Inflammatory macrophage (primary cell): ENCODE data around the gene DNAJC13.

ENCODE experiments used
- DNase-seq, 2 donors: peaks; one replicate each; pipeline ENCODE4 v3.0.0-alpha.2; 2020 to 2022

DNAJC13 gene

DNA sequence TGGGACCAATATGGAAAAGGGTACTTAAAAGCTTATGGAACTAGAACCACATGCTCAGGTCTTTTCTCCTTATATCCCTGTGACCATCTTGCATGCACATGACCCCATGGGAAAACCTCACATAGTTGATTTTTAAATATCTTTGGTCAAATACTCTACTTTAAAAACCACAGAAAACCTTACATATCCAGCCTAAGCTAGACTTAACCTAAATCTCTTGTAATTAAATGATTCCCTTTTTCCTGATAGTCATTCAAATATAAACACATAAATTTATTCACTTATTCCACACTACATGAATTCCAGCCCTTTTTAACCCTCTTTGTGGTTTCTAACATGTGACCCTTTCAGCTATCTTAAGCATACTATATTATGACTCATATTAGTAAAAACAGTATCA, 46.8 kb downstream of the DNAJC13 start:
- no peak for DNase-seq

DNA sequence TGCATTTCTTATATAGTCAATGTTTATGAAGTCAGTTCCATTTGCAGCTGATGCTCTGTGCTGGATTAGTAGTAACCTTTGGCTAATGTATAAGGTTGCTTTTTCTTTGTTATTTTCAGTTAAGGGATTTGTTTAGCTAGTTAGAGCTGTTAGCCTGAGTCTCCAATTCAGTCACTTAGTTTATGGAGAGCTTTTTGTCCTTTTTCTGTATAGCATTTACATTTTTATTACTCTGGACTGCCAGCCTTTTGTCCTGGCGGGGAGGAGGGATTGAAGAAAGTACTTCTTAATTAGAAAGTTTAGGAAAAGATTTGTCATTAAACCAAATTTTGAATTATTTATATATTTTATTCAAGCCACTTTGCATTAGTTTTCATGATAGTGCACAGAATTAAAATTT, 52.0 kb downstream of the DNAJC13 start:
- DNase-seq = no peak

DNA sequence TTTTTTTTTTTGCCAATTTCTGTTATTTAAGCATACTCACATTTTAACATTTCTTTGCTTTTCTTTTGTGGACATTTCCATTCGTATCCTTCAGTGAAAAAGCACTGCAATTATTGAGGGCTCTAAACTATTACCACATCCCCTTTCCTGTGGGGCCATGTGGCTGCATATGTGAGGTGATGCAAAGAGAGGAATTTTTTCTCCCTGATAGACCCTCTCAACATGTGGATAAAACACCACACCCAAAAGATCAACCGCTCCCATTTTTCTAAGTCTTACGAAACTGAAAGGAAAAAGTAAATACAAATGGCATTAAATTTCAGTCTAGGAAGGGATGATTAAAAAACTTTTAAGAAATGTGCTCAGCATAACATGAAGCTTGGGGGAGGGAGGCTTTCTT, 68.8 kb downstream of the DNAJC13 start:
- no peak for DNase-seq

DNA sequence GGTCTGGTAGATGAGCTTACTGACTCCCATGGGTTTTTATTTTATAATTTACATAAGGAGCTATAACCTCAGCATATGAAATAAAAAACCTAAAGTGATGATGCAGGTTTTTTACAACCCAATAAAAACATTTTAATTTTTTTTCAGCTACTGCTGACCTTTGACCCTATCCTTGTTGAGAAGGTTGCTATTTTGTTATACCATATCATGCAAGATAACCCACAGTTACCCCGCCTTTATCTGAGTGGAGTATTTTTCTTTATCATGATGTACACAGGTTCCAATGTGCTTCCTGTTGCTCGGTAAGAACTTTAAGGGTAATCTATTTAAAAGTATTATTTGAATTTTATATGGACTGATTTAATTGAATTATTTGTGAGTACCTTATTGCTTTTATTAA, 70.8 kb downstream of the DNAJC13 start:
- DNase-seq = no peak

DNA sequence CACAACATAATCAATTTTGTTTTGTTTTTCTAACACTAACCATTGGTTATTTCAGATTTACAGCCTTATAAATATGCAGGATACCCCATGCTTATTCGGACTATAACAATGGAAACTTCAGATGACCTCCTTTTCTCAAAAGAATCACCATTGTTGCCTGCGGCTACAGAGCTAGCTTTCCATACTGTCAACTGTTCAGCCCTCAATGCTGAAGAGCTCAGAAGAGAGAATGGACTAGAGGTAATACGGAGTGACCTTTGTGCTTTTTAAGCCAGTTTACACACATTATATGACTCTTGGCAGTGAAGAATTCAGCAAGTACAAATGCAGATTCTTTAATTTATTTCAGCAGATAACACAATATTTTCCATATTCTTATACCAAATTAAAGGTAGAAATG, 81.8 kb downstream of the DNAJC13 start:
- DNase-seq = no peak

DNA sequence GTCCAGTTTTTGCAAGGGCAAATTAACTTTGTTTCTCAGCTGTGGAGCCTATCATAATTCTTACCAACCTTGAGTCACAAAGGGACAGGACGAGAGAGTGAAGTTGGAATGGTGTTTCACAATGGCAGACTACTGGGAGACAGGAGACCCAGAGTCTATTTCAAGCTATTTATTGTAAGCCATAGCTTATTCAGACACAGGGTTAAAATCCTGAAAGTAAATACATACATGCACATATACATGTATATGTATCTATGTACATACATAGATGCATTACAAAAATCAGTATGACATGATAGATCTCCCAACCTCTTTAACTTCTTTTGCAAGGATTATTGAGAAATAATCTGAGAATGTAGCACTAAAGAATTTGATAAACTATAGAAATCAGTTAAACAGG, 86.3 kb downstream of the DNAJC13 start:
- no peak for DNase-seq

DNA sequence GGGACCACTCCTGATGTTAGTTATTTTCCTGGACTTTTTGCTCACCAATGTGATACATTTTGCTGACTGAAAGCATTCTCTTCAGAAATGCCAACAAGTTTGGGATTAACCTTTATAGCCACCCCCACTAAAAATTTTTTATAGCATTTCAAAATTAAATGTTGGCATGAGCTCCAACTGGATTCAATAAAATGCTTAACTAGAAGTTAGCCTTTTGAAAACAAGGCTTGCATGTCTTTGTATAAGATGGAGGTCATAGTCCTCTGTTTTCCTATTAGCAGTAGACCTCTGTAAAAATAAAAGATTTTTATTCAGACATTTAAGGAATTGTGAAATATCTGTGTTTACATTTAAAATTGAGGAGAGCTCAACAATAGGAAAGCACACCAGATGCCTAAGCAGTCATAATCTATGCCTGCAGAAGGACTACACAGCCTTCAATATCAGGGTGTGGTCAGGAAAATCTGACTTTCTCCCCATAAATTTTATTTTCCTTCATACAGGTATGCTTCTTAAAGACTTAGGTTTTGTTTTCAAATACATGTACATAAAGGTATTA, 87.2 kb downstream of the DNAJC13 start:
- no peak for DNase-seq

DNA sequence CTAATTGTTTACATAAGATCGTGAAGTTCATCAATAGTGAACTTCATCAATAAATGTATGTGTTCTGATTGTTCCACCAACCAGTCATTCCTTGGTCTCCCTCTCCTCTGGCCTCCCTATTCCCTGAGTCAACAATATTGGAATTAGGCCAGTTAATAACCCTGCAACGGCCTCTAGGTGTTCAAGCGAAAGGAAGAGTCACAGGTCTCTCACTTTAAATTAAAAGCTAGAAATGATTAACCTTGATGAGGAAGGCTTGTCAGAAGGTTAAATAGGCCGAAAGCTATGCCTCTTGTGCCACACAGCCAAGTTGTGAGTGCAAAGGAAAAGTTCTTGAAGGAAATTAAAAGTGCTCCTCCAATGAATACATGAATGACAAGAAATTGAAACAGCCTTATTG, 90.4 kb downstream of the DNAJC13 start:
- no peak for DNase-seq

DNA sequence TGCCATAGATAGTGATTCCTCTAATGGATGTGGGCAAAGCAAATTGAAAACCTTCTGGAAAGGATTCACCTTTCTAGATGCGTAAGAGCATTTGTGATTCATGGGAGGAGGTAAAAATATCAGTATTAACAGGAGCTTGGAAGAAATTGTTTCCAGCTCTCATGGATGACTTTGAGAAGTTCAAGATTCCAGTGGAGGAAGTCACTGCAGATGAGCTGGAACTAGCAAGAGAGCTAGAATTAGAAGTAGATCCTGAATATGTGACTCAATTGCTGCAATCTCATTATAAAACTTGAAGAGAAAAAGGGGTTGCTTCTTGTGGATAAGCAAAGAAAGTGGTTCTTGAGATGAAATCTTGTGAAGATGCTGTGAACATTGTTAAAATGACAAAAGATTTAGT, 91.8 kb downstream of the DNAJC13 start:
- DNase-seq = no peak

DNA sequence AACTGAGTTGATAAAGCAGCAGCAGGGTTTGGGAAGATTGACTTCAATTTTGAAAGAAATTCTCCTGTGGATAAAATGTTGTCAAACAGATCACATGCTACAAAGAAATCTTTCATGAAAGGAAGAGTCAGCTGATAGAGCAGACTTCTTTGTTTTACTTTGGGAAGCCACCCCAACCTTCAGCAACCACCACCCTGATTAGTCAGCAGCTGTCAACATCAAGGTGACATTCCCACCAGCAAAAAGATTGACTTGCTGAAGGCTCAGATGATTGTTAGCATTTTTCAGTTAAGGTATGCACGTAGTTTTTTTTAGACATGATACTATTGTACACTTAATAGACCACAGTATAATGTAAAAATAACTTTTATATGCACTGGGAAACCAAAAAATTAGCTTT, 92.2 kb downstream of the DNAJC13 start:
- DNase-seq = no peak

DNA sequence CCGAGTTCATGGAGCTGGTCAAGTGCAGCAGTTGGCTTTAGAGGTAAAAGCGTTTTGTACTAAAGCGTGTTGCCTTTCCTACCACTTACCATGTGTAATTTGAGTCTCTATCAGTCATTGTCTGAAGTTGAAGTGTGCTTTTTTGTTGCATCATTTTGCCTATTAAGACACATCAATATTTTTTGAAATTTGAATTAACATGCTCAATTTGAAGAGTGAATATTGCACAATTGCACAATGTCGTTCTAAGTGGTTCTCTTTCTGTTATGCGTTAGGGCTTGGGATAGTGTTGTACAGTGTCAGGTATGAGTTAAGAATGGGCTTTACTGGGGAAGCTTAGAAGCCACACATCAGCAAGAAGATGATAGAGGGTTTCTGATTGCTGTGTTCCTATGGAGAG, 95.8 kb downstream of the DNAJC13 start:
- DNase-seq = no peak

DNA sequence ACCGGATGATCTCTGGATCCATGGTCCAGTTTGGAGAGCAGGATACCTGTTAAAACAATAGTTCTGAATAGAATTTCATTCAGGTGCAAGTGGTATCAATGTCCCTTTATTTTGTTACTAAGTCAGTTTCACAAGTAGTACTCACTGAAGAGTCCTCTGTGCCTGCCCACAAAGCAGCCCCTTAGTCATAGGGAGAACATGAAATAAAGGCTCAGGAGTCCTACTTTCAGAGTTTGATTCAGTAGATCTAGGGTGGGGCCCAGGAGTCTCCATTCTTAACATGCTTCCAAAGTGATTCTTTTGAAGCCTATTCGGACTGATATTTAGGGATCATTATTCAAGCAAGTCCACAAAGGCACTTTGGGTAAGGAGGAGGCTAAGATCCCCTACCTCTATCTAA, 100.0 kb downstream of the DNAJC13 start:
- DNase-seq = no peak

DNA sequence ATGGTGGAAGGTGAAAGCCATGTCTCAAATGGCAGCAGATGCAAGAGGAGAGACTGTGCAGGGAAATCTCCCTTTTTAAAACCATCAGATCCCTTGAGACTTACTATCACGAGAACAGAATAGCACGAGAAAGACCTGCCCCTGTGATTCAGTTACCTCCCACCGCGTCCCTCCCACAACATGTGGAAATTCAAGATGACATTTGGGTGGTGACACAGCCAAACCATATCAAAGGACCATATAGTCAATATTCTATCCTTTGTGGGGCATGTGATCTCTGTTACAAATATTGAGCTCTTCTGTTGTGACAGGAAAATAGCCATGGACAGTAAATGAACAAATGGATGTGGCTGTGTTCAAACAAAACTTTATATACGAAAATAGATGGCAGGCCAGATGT, 102.6 kb downstream of the DNAJC13 start:
- DNase-seq = no peak

DNA sequence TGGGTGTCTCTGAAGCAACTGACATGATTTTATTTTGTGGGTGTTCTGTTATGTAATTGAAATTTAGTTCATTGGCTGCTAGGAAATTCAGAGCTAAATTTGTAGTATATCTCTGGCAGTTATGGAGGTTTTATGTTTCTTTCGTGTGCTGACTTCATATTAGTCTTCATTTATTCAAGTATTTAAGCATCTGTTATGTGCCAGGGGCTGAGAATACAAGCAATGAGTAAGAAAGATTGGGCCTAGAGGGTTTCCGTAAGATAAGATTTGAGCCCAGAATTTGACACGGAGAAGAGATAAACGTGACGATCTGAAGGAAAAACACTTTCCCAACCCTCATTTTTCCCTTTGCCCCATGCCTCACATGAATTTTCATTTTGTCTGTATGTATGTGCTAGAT, 104.6 kb downstream of the DNAJC13 start:
- no peak for DNase-seq

DNA sequence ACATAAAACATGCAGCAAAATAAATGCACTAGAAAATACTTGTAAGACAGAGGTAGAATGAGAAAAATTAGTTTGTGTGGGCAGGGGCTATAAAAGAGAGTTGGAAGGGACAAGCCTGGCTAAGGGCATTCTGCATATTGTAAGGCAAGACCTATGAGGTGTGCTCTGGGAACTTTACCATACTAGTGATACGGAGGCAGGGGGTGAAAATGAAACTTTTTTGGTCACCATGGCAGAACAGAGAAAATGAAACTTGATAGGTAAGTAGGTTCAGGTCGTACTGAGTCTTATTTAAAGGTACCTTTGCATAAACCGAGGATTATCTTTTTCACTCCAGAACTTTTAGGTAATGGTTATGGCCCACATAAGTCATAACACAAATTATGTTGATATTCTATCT, 105.1 kb downstream of the DNAJC13 start:
- DNase-seq = no peak

DNA sequence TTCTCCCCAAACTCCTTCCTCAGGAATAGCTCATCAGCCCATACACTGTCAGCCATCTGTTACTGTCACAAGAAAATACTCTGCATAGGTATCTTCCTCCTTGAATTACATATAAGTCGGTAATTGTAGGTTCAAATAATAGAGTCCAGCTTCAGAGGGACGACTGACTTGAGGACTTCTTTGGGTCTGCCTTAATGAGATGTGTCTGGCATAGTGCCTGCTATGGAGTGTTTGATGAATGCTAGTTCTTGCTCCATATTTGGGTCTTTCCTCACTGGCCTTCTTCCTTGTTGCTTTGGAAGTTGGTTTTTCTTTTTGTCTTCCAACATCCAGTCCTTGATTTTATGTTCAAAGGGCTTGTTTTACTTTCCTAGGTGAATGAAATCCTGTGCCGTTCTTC, 113.3 kb downstream of the DNAJC13 start:
- DNase-seq = no peak

DNA sequence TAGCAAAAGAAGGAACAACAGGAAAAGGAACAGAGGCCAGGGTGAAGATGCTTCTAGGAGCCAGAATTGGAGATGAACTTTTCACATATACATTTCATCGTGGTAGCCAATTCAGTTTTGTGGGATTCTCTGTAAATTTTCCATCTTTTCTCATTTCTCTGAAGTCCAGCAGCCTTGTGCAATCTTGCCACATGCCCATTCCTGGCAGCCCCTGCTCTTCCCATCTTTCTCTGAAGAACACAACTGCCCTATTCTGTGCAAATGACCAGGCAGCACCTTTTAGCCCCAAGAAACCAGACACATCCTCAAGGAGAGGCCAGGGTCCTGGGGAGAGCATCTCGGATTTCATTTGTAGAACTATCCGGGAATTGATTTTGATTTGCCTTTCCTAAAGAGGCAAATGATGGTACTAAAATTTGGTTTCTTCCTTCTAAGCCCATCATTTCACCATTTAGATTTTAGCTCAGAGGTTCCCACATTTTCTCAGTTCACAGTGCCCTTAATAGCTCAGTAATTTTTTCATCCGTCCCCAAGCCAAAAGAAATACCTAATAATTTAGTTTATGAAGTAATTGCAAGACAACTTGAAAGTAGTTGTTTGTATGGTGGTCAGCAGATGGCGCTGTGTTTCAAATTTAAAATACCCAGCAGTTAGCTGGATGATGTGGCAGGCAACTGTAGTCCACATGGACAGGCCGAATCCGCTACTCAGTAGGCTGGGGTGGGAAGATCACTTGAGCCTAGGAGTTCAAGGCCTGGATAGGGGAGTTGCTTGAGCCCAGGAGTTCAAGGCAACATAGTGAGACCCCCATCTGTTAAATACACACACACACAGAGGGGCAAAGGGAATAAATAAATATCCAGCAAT, 118.5 kb downstream of the DNAJC13 start:
- peak; percentile 53 to 64 for DNase-seq

DNA sequence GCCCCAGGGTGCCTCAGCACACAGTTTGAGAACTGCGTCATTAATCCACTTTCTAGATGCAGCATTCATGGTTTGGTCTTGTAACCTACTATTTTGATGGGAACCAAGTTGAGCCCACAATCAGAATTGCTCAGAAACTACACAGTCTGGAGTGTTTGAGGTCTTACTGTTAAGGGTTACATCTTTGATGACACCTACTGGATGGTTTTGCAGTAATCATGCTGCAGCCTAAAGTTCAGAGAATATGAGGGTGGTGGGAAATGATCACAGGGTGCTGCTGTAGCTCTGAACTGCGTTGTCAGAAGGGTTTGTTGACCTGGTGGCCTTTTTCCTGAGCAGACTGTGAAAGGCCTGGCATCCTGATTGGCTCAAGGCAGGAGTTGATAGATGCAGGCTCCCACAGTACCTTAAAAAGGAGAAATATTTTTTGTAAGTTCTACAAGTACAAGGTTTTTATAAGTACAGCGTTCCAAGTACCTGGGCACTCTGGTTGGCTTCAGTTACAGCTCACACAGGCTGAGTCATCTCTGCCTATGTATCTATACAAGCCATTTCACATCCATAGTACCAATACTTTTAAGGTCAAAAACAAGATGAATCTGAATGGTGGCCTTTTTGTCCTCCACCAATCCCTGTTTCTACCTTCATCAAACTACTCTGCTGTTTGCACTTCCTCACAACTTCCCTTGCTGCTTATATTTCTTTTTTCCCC, 119.3 kb downstream of the DNAJC13 start:
- no peak for DNase-seq

DNA sequence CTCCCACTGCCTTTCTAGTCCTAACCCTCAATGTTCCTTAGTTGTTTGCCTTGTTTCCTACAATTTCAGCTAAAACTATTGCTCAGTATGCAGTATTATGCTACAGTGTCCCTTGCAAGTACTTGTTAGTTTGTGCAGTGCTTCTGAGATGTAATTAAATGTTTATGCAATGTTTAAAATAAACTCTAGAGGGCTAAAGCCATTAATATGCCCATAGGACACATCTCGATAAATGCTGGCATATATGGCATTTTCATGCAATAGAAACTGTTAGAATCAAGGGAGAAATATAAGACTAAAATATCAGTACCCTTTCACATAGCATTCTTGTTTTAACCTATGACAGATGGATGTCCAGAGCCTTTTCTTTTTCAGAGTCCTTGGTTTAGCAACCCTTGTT, 120.0 kb downstream of the DNAJC13 start:
- DNase-seq = no peak

DNA sequence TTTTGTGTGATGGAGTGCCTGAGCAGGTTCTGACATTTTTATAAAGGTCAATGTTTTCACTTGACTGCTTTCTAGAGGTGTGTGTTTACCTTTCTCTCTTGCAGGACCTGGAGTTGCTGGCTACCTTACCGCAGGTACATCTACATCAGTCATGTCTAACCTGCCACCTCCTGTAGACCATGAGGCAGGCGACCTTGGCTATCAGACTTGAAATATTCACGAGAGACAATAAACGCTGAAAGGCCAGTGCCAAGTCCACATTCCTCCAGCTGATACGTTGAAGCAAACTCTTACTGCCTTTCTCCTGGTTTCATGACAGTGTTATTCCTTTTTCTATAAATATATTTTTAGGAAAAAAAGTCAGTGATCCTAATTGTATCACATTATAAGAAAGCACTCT, 120.8 kb downstream of the DNAJC13 start:
- DNase-seq = no peak

DNA sequence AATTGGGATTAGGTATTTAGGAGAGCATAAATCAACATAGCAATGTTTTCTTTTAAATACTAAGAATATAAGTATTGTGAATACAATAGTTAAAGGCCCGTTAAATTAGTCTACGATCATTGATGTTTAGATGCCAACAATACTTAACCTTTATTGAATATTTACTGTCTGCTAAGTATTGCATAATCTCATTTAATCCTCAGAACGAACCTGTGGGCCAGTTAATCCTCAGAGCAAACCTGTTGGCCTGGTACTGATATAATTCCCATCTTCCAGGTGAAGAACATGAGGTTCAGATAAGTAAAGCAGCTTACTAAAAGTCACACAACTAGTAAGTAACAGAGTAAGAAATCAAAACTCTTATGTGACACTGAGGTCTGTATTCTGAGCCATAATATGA, 122.4 kb downstream of the DNAJC13 start:
- no peak for DNase-seq

DNA sequence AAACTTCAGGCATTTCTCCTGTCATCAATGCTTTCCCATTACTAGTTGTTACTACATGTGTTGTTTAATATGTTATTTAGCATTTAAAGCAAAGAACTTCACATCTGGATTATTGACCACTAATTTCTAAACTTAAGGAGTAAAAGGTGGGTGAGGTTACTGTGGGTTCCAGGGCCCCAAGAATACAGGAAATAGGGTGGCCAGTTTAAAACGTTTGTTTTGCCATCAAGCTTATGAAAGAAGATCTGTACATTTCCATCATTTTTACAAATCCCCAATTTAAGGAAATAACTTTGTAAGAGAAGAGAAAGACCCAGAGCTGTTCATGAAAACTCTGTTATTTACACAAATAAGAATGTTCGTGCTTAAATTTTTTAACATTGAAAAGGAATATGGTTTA, 125.3 kb downstream of the DNAJC13 start:
- DNase-seq = peak; percentile 13 to 50

DNA sequence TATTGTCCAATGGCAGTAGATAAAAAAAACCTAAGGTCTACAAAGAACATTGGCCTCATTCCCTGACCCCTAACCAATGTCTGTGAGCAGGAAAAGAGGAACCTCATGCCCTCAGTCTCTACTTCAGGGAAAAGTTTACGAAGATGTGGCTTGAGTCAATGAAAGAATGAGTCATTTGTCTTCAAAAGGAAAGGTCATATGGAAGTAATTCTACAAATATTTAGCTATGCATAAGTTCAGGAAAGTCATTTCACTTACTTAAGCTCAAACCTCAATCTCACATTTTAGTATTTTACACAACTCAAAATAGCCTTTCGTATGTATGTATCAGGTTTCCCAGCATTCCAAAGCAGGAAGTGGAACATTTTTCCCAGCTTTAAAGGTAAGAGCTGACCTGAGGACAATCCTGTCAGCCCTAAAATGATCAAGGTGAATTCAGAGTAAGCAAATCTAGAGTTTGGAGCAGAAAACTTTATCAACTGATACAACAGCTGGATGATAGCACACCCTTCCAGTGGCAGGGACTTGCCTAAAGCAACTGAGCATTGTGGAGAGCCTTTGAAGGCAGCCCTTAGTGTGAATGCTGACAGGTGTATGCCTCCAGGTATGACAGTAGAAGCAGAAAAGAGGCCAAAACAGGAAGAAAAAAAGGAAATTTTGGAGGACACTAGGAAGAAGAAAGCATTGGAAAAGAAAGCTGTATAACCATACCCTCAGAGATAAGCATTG, 125.9 kb downstream of the DNAJC13 start:
- DNase-seq = peak; percentile 73 to 89
